Cardiac muscle cell (in vitro differentiated cells and primary cell): Measurements from ENCODE around the gene SLU7. TPM values are rescaled to one million over a fixed set of nuclear protein-coding genes. Genes with fewer than 3 reads are reported as not detected.

Source experiments
- DNase-seq, 2 donors: peaks; one replicate each; pipeline versions ENCODE4 v3.0.0 to v3.0.0-alpha.2; 2010 to 2017; ENCODE audit warnings: low read depth in 1 of 2, low spot score in 1 of 2
- H3K27ac ChIP-seq: fragments of 200-600 bp; sonication (generic); 2 replicates; pipeline ENCODE4 v1.5.1; 2016
- H3K27me3 ChIP-seq: fragments of 200-600 bp; sonication (generic); 2 replicates; pipeline ENCODE4 v1.6.0; 2016; ENCODE audit warnings: control low read depth
- H3K36me3 ChIP-seq: fragments of 200-600 bp; sonication (generic); 2 replicates; pipeline ENCODE4 v1.5.1; 2016; ENCODE audit warnings: control low read depth
- H3K4me1 ChIP-seq: fragments of 200-600 bp; sonication (generic); 2 replicates; pipeline ENCODE4 v1.8.1; 2017; ENCODE audit warnings: low read depth, mild to moderate bottlenecking, mixed run types
- H3K4me3 ChIP-seq: fragments of 200-600 bp; sonication (generic); 2 replicates; pipeline ENCODE4 v1.5.1; 2016; ENCODE audit warnings: mild to moderate bottlenecking
- H3K9me3 ChIP-seq: fragments of 200-600 bp; sonication (generic); 2 replicates; pipeline ENCODE4 v1.5.1; 2017; ENCODE audit warnings: low read depth, mild to moderate bottlenecking, control low read depth
- CTCF ChIP-seq: IDR thresholded peaks from 2 replicates; pipeline ENCODE4 v1.5.1; 2012; ENCODE audit warnings: low read depth, mild to moderate bottlenecking, low read length
- polyA plus RNA-seq: library from polyadenylated mRNA; unstranded; fragments of >200 nt; fragmentation: Nextera tagmentation; extraction: Ambion mirVana; gene quantifications from 2 replicates; pipeline ENCODE4 v1.2.1, GENCODE V29; 2016
- total RNA-seq: library from RNA; depleted of rRNA; stranded (reverse); fragments of >200 nt; gene quantifications from 2 replicates; pipeline ENCODE4 v1.2.3, GENCODE V29; 2016

Gene SLU7
- total and polyA plus RNA-seq, 2 experiments from 2014 or later = 30.1 to 49.7 TPM

GRCh38 chr5:160370713-160371034 is 48.2 kb downstream of the SLU7 start:
- Histone ChIP-seq H3K27ac (no peak overlapping the region), H3K9me3 (no peaks in the 10 kb centered on the region), H3K36me3 (no peaks in the 10 kb centered on the region), H3K4me1 (no peaks in the 10 kb centered on the region), H3K4me3 (peak overlapping the region; percentile 36), H3K27me3 (peaks cover 65% of the 10 kb centered on the region)
- DNase-seq = no peak
- no peak for TF ChIP-seq CTCF

- Histone ChIP-seq H3K27ac (no peak within 1 kb of the TSS), H3K27me3 (peaks cover 62% of the 10 kb centered on the region), H3K4me3 (peak within 1 kb of the TSS; percentile 36), H3K9me3 (no peaks in the 10 kb centered on the region), H3K36me3 (no peaks in the 10 kb centered on the region), H3K4me1 (no peaks in the 10 kb centered on the region)
- DNase-seq = peak; percentile 64 to 71
- TF ChIP-seq CTCF = no peak
Measured at GRCh38 chr5:160369990-160370712, 48.7 kb downstream of the SLU7 start, which contains the start of gene C1QTNF2. Gene C1QTNF2 (minus strand): TSS chr5:160370626. CDS start chr5:160355011, 15,615 bp downstream.

- no peak overlapping the region for H3K4me3 ChIP-seq
- peaks cover 41% of the 10 kb centered on the region for H3K27me3 ChIP-seq
- peaks cover 8% of the 10 kb centered on the region for H3K4me1 ChIP-seq
- no peaks in the 10 kb centered on the region for H3K36me3 ChIP-seq
- TF ChIP-seq CTCF = no peak
- no peak overlapping the region for H3K27ac ChIP-seq
- DNase-seq = no peak
- H3K9me3 ChIP-seq = no peaks in the 10 kb centered on the region
Measured at GRCh38 chr5:160367885-160368284, 51.0 kb downstream of the SLU7 start.

GRCh38 chr5:160367261-160367660 is 51.6 kb downstream of the SLU7 start:
- TF ChIP-seq CTCF = no peak
- no peak overlapping the region for H3K4me3 ChIP-seq
- no peak overlapping the region for H3K27ac ChIP-seq
- peaks cover 36% of the 10 kb centered on the region for H3K27me3 ChIP-seq
- no peak for DNase-seq
- H3K4me1 ChIP-seq = peaks cover 10% of the 10 kb centered on the region
- H3K36me3 ChIP-seq = no peaks in the 10 kb centered on the region
- H3K9me3 ChIP-seq = no peaks in the 10 kb centered on the region

GRCh38 chr5:160366230-160366629 is 52.7 kb downstream of the SLU7 start:
- Histone ChIP-seq H3K4me1 (peaks cover 10% of the 10 kb centered on the region), H3K4me3 (no peak overlapping the region), H3K27me3 (peaks cover 28% of the 10 kb centered on the region), H3K9me3 (no peaks in the 10 kb centered on the region), H3K36me3 (no peaks in the 10 kb centered on the region), H3K27ac (no peak overlapping the region)
- no peak for TF ChIP-seq CTCF
- no peak for DNase-seq
